GM12891 (cell line): Measurements from ENCODE around the gene LLGL1.
"Not testable (repeated sequence)": the region's sequence is repeated elsewhere in the genome, so short reads cannot be mapped to it uniquely, and the experiment has no call there.

Experiments used
- DNase-seq: peaks from one replicate; pipeline ENCODE4 v3.0.0; 2011; ENCODE audit warnings: low spot score; ENCODE audit not compliant: insufficient read length
- FAIRE-seq: peaks from 2 replicates; lab custom pipeline; 2011; peaks lifted over from hg19 to GRCh38; lab: Jason Lieb, UNC
- PAX5 ChIP-seq: IDR thresholded peaks from 2 replicates; pipeline ENCODE4 v1.6.1; 2011; ENCODE audit warnings: low read length, moderate library complexity, mild to moderate bottlenecking; ENCODE audit not compliant: insufficient read depth, severe bottlenecking
- POLR2A ChIP-seq: IDR thresholded peaks from 2 replicates; pipeline ENCODE4 v1.6.1; 2011; ENCODE audit warnings: low read depth, low read length, control low read depth
- POLR2AphosphoS5 ChIP-seq: IDR thresholded peaks from 2 replicates; pipeline ENCODE4 v1.6.1; 2011; ENCODE audit warnings: low read depth, low read length, control low read depth
- POU2F2 ChIP-seq: IDR thresholded peaks from 2 replicates; pipeline ENCODE4 v1.6.1; 2011; ENCODE audit warnings: low read depth, mild to moderate bottlenecking, control low read depth, low read length, moderate library complexity
- SPI1 ChIP-seq: IDR thresholded peaks from 2 replicates; pipeline ENCODE4 v1.6.1; 2011; ENCODE audit warnings: low read depth, low read length, control low read depth
- TAF1 ChIP-seq: IDR thresholded peaks from 2 replicates; pipeline ENCODE4 v1.6.1; 2011; ENCODE audit warnings: low read depth, low read length, control low read depth

The LLGL1 gene

DNA sequence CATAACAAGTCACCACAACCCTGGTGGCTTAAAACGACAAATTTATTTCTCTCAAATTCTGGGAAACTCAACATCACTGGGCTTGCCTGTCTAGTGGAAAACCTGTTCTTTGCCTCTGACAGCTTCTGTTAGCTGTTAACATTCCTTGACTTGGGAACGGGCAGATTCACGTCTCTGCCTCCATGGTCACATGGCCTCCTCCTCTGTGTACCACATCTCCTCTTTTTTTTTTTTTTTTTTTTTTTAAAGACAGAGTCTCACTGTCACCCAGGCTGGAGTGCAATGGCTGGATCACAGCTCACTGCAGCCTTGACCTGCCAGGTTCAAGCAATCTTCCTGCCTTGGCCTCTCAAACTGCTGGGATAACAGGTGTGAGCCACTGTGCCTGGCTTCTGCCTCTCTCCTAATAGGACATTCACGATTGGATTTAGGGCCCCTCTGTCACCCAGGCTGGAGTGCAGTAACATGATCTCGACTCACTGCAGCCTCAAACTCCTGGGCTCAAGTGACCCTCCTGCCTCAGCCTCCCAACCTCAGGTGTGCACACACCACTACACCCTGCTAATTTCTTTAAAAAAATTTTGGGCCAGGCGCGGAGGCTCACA, 11.7 kb upstream of the LLGL1 start:
- DNase-seq (no peak), FAIRE-seq (no peak)
- TF ChIP-seq TAF1 (no peak), POLR2AphosphoS5 (no peak), POU2F2 (no peak), POLR2A (no peak), PAX5 (no peak), SPI1 (no peak)

DNA sequence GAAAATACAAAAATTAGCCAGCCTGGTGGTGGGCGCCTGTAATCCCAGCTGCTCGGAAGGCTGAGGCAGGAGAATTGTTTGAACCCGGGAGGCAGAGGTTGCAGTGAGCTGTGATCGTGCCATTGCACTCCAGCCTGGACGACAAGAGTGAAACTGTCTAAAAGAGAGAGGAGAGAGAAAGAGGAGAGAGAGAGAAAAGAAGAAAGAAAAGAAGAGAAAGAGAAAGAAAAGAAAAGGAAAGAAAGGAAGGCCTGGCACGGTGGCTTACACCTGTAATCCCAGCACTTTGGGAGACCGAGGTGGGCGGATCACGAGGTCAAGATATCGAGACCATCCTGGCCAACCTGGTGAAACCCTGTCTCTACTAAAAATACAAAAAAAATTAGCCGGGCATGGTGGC, 8.5 kb upstream of the LLGL1 start:
- not testable (repeated sequence) for FAIRE-seq, DNase-seq

GRCh38 chr17:18217412-18218015, 7.9 kb upstream of the LLGL1 start:
- no peak for TF ChIP-seq POLR2AphosphoS5
- no peak for TF ChIP-seq TAF1
- no peak for TF ChIP-seq POU2F2
- TF ChIP-seq SPI1 = peak; percentile 30; the same call in 1 of the 2 replicates
- DNase-seq = peak; percentile 76
- peak; percentile 91 for FAIRE-seq

- no peak for DNase-seq
- TF ChIP-seq SPI1 (no peak), TAF1 (no peak), POLR2A (no peak), POLR2AphosphoS5 (no peak), PAX5 (no peak), POU2F2 (no peak)
- no peak for FAIRE-seq
Observed at GRCh38 chr17:18218756-18219415, 6.5 kb upstream of the LLGL1 start.

DNA sequence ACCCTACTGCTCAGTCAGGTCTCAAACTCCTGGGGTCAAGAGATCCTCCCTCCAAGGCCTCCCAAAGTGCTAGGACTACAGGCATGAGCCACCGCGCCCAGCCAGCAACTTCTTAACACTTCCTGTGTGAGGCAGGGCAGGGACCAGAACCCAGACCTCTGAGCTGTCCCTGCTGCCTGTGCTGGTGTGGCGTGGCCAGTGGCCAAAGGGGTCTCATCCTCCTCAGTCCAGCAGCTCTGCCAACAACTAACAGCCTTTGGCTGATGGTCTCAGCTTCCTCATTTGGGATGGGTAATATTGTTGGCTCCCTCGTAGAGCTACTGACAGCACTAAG, 1.4 kb upstream of the LLGL1 start:
- TF ChIP-seq SPI1 (no peak), PAX5 (no peak), POLR2AphosphoS5 (no peak), TAF1 (no peak), POU2F2 (no peak), POLR2A (no peak)
- DNase-seq (no peak), FAIRE-seq (no peak)

- no peak for DNase-seq
- TF ChIP-seq POLR2AphosphoS5 (no peak), TAF1 (no peak), PAX5 (no peak), POU2F2 (no peak), SPI1 (no peak), POLR2A (no peak)
- no peak for FAIRE-seq
Observed at GRCh38 chr17:18224387-18225120, 881 bp upstream of the LLGL1 start.

- TF ChIP-seq POLR2AphosphoS5 (no peak), POU2F2 (no peak), SPI1 (no peak), POLR2A (no peak), TAF1 (no peak), PAX5 (no peak)
- FAIRE-seq = peak; percentile 52
- no peak for DNase-seq
Observed at GRCh38 chr17:18225642-18226283, 328 bp downstream of the LLGL1 start.

DNA sequence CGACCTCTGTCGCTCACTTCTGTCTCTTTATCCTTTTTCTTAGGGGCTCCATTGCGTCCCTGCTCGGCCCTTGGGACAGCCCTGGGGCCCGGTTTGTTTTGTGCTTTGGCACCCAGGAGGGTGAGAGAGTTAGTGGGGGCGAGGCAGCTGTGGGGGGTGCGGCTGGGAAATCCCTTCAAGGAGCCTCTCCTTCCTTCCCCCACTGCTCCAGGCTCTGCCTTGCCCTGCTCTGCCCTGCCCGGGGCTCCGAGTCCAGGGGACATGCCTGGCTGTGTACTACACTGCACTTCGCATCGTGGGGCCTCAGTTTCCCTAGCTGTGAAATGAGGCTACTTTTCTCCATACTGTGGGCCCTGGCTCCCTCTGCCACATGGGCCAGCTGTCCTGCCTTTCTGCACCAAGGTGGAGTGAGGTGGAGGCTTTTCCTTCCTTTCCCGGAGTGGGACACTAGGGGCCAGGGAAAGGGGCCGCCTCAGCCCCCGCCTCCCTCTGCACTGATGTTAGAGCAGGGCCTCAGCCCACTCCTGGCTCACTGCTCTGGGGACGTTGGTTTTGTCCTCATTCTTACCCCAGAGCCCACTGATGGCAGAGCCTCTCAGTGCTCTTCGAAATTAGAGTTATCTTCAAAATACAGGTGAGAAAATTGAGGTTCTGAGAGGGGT, 980 bp downstream of the LLGL1 start:
- DNase-seq (no peak), FAIRE-seq (no peak)
- TF ChIP-seq POU2F2 (no peak), TAF1 (no peak), PAX5 (no peak), POLR2A (no peak), POLR2AphosphoS5 (no peak), SPI1 (no peak)
